HUES6 (cell line): ENCODE measurements around the gene BCL7C.
A peak's percentile ranks its signal among the peaks of the same experiment; 100 is the strongest.

ENCODE experiments used
- H3K27ac ChIP-seq: 2 replicates; pipeline ENCODE4 v1.7.0; 2013; ENCODE audit warnings: low read depth, mild to moderate bottlenecking, low read length, inconsistent platforms
- H3K27me3 ChIP-seq: 2 replicates; pipeline ENCODE4 v1.6.1; 2013; ENCODE audit warnings: low read length; ENCODE audit not compliant: control insufficient read depth, insufficient read depth
- H3K36me3 ChIP-seq: 2 replicates; pipeline ENCODE4 v1.6.1; 2013; ENCODE audit warnings: low read length; ENCODE audit not compliant: control insufficient read depth, insufficient read depth
- H3K4me1 ChIP-seq: 2 replicates; pipeline ENCODE4 v1.6.1; 2013; ENCODE audit warnings: low read length; ENCODE audit not compliant: control insufficient read depth, insufficient read depth
- H3K4me3 ChIP-seq: 2 replicates; pipeline ENCODE4 v1.5.1; 2013; ENCODE audit warnings: low read depth, low read length
- H3K9ac ChIP-seq: one replicate; pipeline ENCODE4 v1.6.1; 2013; ENCODE audit warnings: mild to moderate bottlenecking, low read length
- H3K9me3 ChIP-seq: 2 replicates; pipeline ENCODE4 v1.6.1; 2013; ENCODE audit warnings: low read depth, low read length; ENCODE audit not compliant: control insufficient read depth, insufficient read depth

Gene BCL7C

GRCh38 chr16:30927789-30928378, 34.0 kb upstream of the BCL7C start:
- Histone ChIP-seq H3K4me1 (peaks cover 4% of the 10 kb centered on the region), H3K9ac (no peak overlapping the region), H3K36me3 (peaks cover 50% of the 10 kb centered on the region), H3K9me3 (no peaks in the 10 kb centered on the region), H3K27me3 (no peaks in the 10 kb centered on the region), H3K4me3 (peak overlapping the region; percentile 28; the same call in 1 of the 2 replicates), H3K27ac (0 out of 2 replicates have a peak overlapping the region, but pooled peaks have one; percentile 11)

GRCh38 chr16:30926937-30927788, 33.3 kb upstream of the BCL7C start:
- peaks cover 46% of the 10 kb centered on the region for H3K36me3 ChIP-seq
- no peaks in the 10 kb centered on the region for H3K9me3 ChIP-seq
- 0 out of 2 replicates have a peak overlapping the region, but pooled peaks have one; percentile 11 for H3K27ac ChIP-seq
- no peak overlapping the region for H3K9ac ChIP-seq
- no peaks in the 10 kb centered on the region for H3K27me3 ChIP-seq
- H3K4me3 ChIP-seq, result peak overlapping the region; percentile 28
- peaks cover 4% of the 10 kb centered on the region for H3K4me1 ChIP-seq

GRCh38 chr16:30925995-30926811, 32.3 kb upstream of the BCL7C start:
- peaks cover 39% of the 10 kb centered on the region for H3K36me3 ChIP-seq
- H3K4me1 ChIP-seq, result peaks cover 7% of the 10 kb centered on the region
- H3K27ac ChIP-seq, result no peak overlapping the region
- no peak overlapping the region for H3K4me3 ChIP-seq
- H3K9me3 ChIP-seq, result no peaks in the 10 kb centered on the region
- no peaks in the 10 kb centered on the region for H3K27me3 ChIP-seq
- H3K9ac ChIP-seq, result no peak overlapping the region

GRCh38 chr16:30925632-30925987, 31.7 kb upstream of the BCL7C start:
- Histone ChIP-seq H3K4me1 (peaks cover 7% of the 10 kb centered on the region), H3K9me3 (no peaks in the 10 kb centered on the region), H3K4me3 (no peak overlapping the region), H3K36me3 (peaks cover 33% of the 10 kb centered on the region), H3K27ac (no peak overlapping the region), H3K9ac (no peak overlapping the region), H3K27me3 (no peaks in the 10 kb centered on the region)

GRCh38 chr16:30924913-30925631, 31.2 kb upstream of the BCL7C start:
- H3K27me3 ChIP-seq, result no peaks in the 10 kb centered on the region
- no peak overlapping the region for H3K27ac ChIP-seq
- peaks cover 7% of the 10 kb centered on the region for H3K4me1 ChIP-seq
- H3K4me3 ChIP-seq, result peak overlapping the region; percentile 67
- H3K9me3 ChIP-seq, result no peaks in the 10 kb centered on the region
- H3K9ac ChIP-seq, result peak overlapping the region; percentile 43
- H3K36me3 ChIP-seq, result peaks cover 29% of the 10 kb centered on the region

- Histone ChIP-seq H3K9ac (peak overlapping the region; percentile 75), H3K4me1 (peaks cover 7% of the 10 kb centered on the region), H3K9me3 (no peaks in the 10 kb centered on the region), H3K4me3 (peak overlapping the region; percentile 67), H3K27ac (no peak overlapping the region), H3K27me3 (no peaks in the 10 kb centered on the region), H3K36me3 (peaks cover 23% of the 10 kb centered on the region)
Measured at GRCh38 chr16:30924076-30924912, 30.4 kb upstream of the BCL7C start.

- H3K27me3 ChIP-seq, result no peaks in the 10 kb centered on the region
- H3K4me1 ChIP-seq, result peaks cover 7% of the 10 kb centered on the region
- H3K27ac ChIP-seq, result peak within 1 kb of the TSS; percentile 58
- no peaks in the 10 kb centered on the region for H3K9me3 ChIP-seq
- H3K9ac ChIP-seq, result peak within 1 kb of the TSS; percentile 83
- H3K4me3 ChIP-seq, result peak within 1 kb of the TSS; percentile 69
- peaks cover 16% of the 10 kb centered on the region for H3K36me3 ChIP-seq
Measured at GRCh38 chr16:30923554-30924075, 29.7 kb upstream of the BCL7C start, which contains the start of gene FBXL19. Gene FBXL19, plus strand, starts transcription at chr16:30923572. Its CDS starts 2,183 bp downstream, at chr16:30925755.

- H3K4me3 ChIP-seq, result peak overlapping the region; percentile 68
Measured at GRCh38 chr16:30922960-30923535, 29.2 kb upstream of the BCL7C start.

GRCh38 chr16:30922420-30922959, 28.6 kb upstream of the BCL7C start:
- Histone ChIP-seq H3K9me3 (no peaks in the 10 kb centered on the region), H3K36me3 (peaks cover 16% of the 10 kb centered on the region), H3K4me3 (peak overlapping the region; percentile 69), H3K27me3 (no peaks in the 10 kb centered on the region), H3K27ac (peak overlapping the region; percentile 58), H3K4me1 (peaks cover 6% of the 10 kb centered on the region), H3K9ac (peak overlapping the region; percentile 83)

More at GRCh38 chr16:30922960-30923535, 29.2 kb upstream of the BCL7C start:
- Histone ChIP-seq H3K27me3 (no peaks in the 10 kb centered on the region), H3K9ac (peak overlapping the region; percentile 83), H3K27ac (peak overlapping the region; percentile 58), H3K9me3 (no peaks in the 10 kb centered on the region), H3K4me1 (peaks cover 7% of the 10 kb centered on the region), H3K36me3 (peaks cover 16% of the 10 kb centered on the region)
